Measurements from ENCODE around the gene MACROD2.
A peak's percentile ranks its signal among the peaks of the same experiment; 100 is the strongest.

MACROD2 gene

DNA sequence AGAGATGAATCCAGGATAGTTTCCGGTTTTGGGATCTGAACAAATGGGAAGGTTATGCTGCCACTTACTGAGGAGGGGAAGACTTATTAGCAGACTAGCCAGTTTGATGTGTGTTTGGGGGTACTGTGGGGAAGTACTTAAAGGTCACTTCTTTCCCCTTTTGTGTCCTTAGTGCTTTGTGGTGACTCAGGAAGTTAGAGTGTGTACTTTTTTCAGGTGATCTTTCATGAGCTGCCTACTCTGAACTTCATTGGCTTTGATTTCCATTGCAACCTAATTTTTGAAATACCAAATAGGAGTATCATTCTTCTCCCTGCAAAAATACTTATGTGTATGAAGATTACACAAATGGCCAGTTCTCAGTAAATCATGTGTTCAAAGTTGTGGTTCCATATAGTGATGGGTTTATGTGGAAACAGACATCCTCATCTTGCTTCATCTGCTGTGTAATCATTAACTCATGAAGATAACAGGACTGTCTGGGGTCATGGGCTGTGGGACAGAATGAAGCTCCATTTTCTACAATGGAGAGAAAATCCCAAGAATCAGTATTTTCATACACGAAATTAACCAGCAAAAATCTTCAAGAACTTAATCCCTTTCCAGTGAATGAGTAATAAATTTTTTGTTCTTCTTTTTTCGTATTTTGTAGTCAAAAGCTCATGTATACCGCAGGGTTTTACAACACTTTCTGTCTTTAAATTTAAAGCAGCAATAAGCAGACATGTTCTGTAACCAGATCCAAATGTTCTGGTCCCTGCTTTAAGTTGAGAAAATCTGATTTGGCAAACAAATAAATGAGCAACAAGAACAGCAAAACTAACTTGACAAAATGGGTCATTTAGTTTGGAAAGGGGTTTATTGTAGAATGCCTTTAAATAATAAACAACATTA is 614.3 kb downstream of the MACROD2 start:
- DNase-seq: no peak

DNA sequence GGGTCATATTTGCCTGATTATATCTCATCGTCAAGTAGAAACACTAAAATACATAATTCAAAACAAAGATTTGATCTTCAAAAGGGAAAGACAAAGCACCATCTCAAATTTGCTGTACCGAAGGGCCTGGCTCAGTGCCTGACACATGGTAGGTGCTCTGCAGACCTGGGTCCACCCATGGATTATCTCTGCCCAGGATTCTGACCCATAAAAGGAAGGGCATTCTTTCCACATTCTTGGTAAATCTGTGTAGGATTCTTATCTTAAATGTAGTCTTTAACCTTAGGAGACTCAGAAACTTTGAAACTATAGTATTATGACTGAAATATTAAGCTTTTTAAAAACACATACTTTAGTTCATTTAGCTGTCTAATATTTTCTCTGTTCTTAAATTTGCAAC is 616.2 kb downstream of the MACROD2 start:
- no peak for DNase-seq

GRCh38 chr20:14612391-14612790 is 617.1 kb downstream of the MACROD2 start:
- no peak for DNase-seq

- no peak for DNase-seq
Observed at GRCh38 chr20:14616003-14616402, 620.7 kb downstream of the MACROD2 start.

DNA sequence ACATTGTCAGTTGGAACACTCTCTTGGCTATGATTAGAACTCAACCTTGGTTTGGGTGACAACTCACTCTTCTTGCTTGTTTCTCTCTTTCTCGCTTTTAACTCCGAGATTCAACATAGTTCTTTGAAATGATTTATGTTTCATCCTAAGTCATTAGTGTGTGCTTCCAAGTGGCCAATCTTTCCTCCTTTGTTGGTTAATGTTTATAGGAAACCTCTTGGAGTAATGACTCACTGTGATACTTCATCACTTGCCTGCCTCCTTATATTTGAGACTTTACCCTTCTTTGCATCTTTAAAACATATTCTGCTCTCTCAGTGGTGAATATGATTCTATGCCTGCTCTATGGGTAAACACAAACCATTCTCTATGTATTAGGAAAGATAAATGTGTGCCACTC is 621.8 kb downstream of the MACROD2 start:
- DNase-seq: no peak

DNA sequence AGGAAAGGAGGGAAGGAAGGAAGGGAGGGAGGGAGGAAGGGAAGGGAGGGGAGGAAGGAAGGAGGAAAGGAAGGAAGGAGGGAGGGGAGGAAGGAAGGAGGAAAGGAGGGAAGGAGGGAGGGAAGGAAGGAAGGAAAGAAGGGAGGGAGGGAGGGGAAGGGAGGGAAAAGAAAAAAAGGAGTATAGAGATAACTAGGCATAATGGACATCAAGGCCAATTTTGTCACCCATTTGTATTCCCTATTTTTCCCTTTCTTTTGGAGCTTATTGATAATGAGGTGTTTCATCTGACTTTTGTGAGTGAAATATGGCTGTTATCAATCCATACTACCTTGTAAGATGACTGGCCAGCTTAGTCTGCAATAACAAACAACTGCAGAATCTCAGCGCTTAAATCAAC is 624.1 kb downstream of the MACROD2 start:
- no peak for DNase-seq

DNA sequence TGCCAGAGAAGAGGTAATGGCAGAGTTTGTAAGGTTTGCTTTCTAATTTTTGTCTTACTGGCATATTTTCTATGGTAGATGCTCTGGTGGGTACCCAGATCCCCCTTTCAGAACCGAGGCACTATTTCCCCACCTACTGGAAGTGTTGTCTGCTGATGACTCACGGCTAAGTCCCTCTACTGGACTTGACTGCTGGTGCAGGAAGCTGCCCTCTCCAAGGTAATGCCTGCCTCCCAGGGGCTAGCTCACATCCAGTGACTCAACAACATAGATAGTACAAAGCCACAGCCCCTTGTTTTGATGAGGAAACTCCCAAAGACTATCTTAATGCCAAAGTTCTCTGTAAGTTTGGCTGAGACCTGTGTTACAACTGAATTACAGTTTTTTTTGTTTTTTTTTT is 627.5 kb downstream of the MACROD2 start:
- DNase-seq: no peak

- no peak for DNase-seq
Observed at GRCh38 chr20:14631011-14631410, 635.7 kb downstream of the MACROD2 start.

- DNase-seq: peak; percentile 50 to 56
Observed at GRCh38 chr20:14632906-14633305, 637.6 kb downstream of the MACROD2 start.

DNA sequence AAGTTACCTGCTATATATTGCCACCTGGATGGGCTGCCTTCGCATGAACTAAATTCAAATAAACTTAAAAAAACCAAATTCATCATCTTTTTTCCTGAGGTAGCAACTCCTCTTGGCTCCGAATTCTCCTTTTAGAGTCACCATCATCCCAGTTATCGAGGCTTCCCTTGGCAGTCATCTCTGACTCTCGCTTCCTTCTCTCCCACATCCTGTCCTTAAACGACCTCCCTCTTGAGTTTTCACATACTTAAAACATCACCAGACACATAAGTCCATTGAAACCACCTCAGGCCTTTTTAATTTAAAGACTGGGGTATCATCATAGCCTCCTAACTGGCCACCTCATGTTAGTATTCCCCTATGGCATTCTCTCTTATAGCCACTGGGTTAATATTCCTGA is 638.2 kb downstream of the MACROD2 start:
- no peak for DNase-seq

DNA sequence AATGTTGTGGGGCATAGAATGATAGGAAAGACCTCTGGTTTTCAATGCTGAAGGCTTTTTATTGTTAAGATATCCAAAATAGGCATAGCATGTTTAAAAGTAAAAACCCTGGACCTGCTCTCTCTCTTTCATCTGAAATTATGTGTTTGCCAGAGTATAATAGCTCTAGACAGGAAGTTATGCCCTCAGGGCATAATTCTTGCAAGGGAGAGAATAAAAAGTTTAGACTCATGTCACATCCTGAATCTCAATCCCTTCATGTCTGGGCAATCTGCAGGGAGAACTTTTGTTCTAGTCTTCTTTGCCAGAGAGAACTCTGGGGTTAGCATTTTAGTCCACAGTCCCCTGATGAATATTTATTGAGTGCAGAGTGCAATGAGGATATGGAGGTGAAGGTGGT is 639.3 kb downstream of the MACROD2 start:
- no peak for DNase-seq

DNA sequence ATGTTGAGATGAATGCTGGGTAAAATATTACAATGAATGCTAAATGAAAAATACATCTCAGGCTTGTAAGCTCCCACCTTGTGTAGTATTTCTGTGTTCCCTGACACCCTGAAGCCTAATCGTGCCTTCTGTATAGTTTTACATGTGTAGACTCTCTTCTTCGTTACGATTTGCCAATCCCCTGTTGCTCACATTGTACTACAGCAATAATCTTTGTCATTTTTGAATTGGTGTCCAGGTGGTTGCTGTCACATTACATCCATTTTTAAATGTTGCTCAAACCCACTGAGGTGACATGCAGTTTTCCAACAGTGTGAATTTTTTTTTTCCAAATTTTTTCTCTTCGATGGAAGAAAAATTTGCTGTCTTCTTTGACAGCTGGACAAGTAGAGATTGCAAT is 642.1 kb downstream of the MACROD2 start:
- DNase-seq: no peak

GRCh38 chr20:14643146-14643545 is 647.8 kb downstream of the MACROD2 start:
- no peak for DNase-seq

DNA sequence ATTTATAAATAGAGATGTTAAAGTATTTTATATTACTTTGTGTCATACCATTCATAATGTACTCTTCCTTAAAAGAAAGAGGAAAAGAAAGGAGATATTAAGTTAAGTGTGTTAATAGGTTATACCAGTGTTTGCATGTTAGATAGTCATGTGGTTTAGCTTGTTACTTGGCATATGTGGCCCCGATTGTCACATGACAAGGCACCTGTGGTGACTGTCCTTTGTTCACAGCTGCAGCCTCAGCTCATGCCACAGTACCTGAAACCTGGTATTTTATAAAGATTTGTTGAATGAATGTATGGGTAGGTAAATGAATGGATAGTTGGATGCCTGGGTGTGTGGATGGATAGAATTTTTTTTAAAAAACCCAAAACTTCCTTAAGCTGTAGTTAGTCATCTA is 648.2 kb downstream of the MACROD2 start:
- DNase-seq: no peak

GRCh38 chr20:14644306-14645097 is 649.2 kb downstream of the MACROD2 start:
- DNase-seq: no peak

- DNase-seq: no peak
Observed at GRCh38 chr20:14647016-14647415, 651.7 kb downstream of the MACROD2 start.

DNA sequence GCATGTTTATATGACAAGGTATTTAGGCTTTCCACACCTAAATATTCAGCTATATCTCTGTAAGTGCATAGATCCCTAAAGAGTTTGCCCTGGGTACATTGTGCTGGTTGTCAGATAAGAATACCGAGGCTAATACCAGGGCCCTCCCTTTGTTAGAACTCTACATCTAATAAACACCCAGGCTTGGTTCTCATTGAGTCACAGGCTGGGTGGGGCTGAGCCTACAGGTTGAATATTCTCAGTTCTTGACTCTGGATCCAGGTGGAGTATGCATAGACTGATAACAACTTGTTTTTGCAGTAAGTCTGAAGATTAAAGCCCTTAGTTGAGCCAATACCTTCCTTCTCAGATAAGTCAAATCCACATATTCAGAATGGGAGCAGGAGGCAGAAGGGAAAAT is 654.3 kb downstream of the MACROD2 start:
- DNase-seq: no peak

- no peak for DNase-seq
Observed at GRCh38 chr20:14657266-14658005, 662.1 kb downstream of the MACROD2 start.

DNA sequence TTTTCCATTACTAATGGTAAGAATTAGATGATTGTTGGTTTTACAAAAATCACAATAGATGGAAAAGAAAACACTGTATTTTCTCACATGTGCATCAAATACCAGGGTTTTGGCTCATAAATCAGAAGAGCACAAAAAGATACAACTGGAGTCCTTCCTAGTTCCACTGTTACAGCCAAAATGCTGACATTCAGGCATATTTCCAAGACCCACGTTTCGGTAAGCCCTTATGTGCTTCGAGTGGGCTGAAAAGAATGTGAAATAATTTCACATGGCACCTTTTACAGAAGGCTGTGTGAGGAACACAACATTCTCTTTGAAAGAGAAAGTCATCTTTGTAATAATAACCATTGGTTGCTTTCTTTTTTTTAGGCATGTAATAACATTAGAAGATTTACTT is 668.8 kb downstream of the MACROD2 start:
- DNase-seq: no peak

GRCh38 chr20:14666696-14667095 is 671.4 kb downstream of the MACROD2 start:
- DNase-seq: no peak

DNA sequence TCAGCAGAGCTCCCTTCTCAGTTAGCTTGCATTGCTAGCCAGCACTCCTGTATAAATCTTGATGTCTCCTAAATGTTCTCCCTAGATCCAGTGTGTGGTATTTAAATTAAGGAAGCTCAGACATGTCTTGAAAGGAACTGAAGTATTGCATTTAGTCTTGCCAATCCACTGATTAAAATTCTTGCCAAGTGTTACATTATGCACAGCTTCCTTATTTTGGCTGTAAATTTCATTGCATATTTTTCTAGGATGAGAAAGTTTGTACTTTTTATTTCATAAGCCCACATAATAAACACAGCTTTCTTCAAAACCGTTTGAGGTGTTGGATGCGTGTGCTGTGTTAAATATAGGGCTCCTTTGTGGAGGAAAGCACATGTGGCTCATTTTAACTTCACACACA is 671.9 kb downstream of the MACROD2 start:
- DNase-seq: no peak

DNA sequence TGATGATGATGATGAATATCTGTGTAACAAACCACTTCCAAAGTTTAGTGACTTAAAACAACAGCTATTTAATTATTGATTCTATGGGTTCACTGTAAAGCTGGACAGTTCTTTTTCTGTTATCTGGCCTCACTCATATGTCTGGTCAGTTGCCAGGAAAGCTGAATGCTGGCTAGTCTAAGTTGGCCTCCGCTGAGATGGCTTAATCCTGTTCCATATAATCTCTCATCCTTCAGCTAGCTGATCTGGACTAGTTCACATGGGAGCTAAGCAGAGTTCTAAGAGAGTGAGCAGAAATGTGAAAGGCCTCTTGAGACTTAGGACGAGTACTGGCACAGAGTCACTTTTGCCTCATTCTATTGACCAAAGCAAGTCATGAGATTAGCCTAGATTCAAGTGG is 676.8 kb downstream of the MACROD2 start:
- DNase-seq: no peak

- DNase-seq: no peak
Observed at GRCh38 chr20:14673164-14673563, 677.8 kb downstream of the MACROD2 start.

- no peak for DNase-seq
Observed at GRCh38 chr20:14677455-14677854, 682.1 kb downstream of the MACROD2 start.

Data from Kasumi-1 (cell line).